SK-N-SH treated with all-trans-retinoic acid at 6 μM for 48 hours (cell line): ENCODE data around the gene JSRP1.

ENCODE experiments used
- ATAC-seq: fragments of 200-7000 bp; cut with Tn5 transposase; 3 replicates; pipeline ENCODE4 v1.9.1; 2020; ENCODE audit warnings: mild to moderate bottlenecking, moderate library complexity
- BACH2 ChIP-seq: fragments of 250-450 bp; sonication (Bioruptor Pico); IDR thresholded peaks from 2 replicates; pipeline ENCODE4 v1.9.0; 2021; ENCODE audit warnings: mild to moderate bottlenecking, borderline replicate concordance
- CREB5 ChIP-seq: fragments of 250-450 bp; sonication (Bioruptor Pico); IDR thresholded peaks from 2 replicates; pipeline ENCODE4 v1.5.1; 2020; ENCODE audit warnings: low read depth, mild to moderate bottlenecking, moderate library complexity
- CSDC2 ChIP-seq: fragments of 250-450 bp; sonication (Bioruptor Pico); IDR thresholded peaks from 2 replicates; pipeline ENCODE4 v1.5.0; 2020; ENCODE audit warnings: mild to moderate bottlenecking, moderate library complexity
- ESRRG ChIP-seq: fragments of 250-450 bp; sonication (Bioruptor Pico); IDR thresholded peaks from 2 replicates; pipeline ENCODE4 v1.6.1; 2021; ENCODE audit warnings: mild to moderate bottlenecking
- GLIS3 ChIP-seq: fragments of 250-450 bp; sonication (Bioruptor Pico); IDR thresholded peaks from 2 replicates; pipeline ENCODE4 v1.5.0; 2020; ENCODE audit warnings: mild to moderate bottlenecking, moderate library complexity
- ISL1 ChIP-seq: fragments of 250-450 bp; sonication (Bioruptor Pico); IDR thresholded peaks from 2 replicates; pipeline ENCODE4 v2.1.2; 2022; ENCODE audit warnings: mild to moderate bottlenecking, moderate library complexity
- OSR1 ChIP-seq: fragments of 250-450 bp; sonication (Bioruptor Pico); IDR thresholded peaks from 2 replicates; pipeline ENCODE4 v1.8.0; 2022; ENCODE audit warnings: moderate library complexity, mild to moderate bottlenecking, inconsistent platforms
- POU6F1 ChIP-seq: fragments of 250-450 bp; sonication (Bioruptor Pico); IDR thresholded peaks from 2 replicates; pipeline ENCODE4 v1.8.0; 2021; ENCODE audit warnings: low read depth, mild to moderate bottlenecking, moderate library complexity, borderline replicate concordance
- PPARA ChIP-seq: fragments of 250-450 bp; sonication (Bioruptor Pico); IDR thresholded peaks from 2 replicates; pipeline ENCODE4 v1.5.0; 2020; ENCODE audit warnings: mild to moderate bottlenecking, borderline replicate concordance
- RARB ChIP-seq: fragments of 250-450 bp; sonication (Bioruptor Pico); IDR thresholded peaks from 2 replicates; pipeline ENCODE4 v1.8.0; 2021; ENCODE audit warnings: mild to moderate bottlenecking, moderate library complexity
- SNAI2 ChIP-seq: fragments of 250-450 bp; sonication (Bioruptor Pico); IDR thresholded peaks from 2 replicates; pipeline ENCODE4 v1.5.0; 2020; ENCODE audit warnings: mild to moderate bottlenecking, moderate library complexity
- TCF4 ChIP-seq: fragments of 250-450 bp; sonication (Bioruptor Pico); IDR thresholded peaks from 2 replicates; pipeline ENCODE4 v1.8.0; 2021; ENCODE audit warnings: mild to moderate bottlenecking, moderate library complexity, borderline replicate concordance
- TOX ChIP-seq: fragments of 250-450 bp; sonication (Bioruptor Pico); IDR thresholded peaks from 2 replicates; pipeline ENCODE4 v1.8.0; 2021; ENCODE audit warnings: mild to moderate bottlenecking, moderate library complexity, borderline replicate concordance
- ZC3H10 ChIP-seq: fragments of 250-450 bp; sonication (Bioruptor Pico); IDR thresholded peaks from 2 replicates; pipeline ENCODE4 v1.5.1; 2021; ENCODE audit warnings: mild to moderate bottlenecking, moderate library complexity
- ZFP3 ChIP-seq: fragments of 250-450 bp; sonication (Bioruptor Pico); IDR thresholded peaks from 2 replicates; pipeline ENCODE4 v1.5.0; 2020; ENCODE audit warnings: mild to moderate bottlenecking, moderate library complexity
- ZFP30 ChIP-seq: fragments of 450-650 bp; formaldehyde crosslinking; IDR thresholded peaks from 2 replicates; pipeline ENCODE4 v1.5.0; 2022; ENCODE audit warnings: mild to moderate bottlenecking, moderate library complexity
- ZNF565 ChIP-seq: fragments of 450-650 bp; formaldehyde crosslinking; conservative IDR thresholded peaks from 2 replicates; pipeline ENCODE4 v1.5.0; 2020; ENCODE audit warnings: low read depth, mild to moderate bottlenecking, moderate library complexity
- ZNF70 ChIP-seq: fragments of 450-650 bp; formaldehyde crosslinking; IDR thresholded peaks from 2 replicates; pipeline ENCODE4 v1.5.0; 2020; ENCODE audit warnings: mild to moderate bottlenecking, moderate library complexity
- ZNF8 ChIP-seq: fragments of 450-650 bp; formaldehyde crosslinking; IDR thresholded peaks from 2 replicates; pipeline ENCODE4 v1.5.0; 2020; ENCODE audit warnings: mild to moderate bottlenecking, moderate library complexity
- TF ChIP-seq, protein P1 (sequence below): fragments of 250-450 bp; sonication (Bioruptor Pico); IDR thresholded peaks from 2 replicates; pipeline ENCODE4 v1.5.0; 2020; ENCODE audit warnings: mild to moderate bottlenecking, moderate library complexity
- TF ChIP-seq, protein P2 (sequence below): fragments of 250-450 bp; sonication (Bioruptor Pico); IDR thresholded peaks from 2 replicates; pipeline ENCODE4 v1.8.0; 2020; ENCODE audit warnings: mild to moderate bottlenecking, moderate library complexity, borderline replicate concordance

JSRP1 gene

DNA sequence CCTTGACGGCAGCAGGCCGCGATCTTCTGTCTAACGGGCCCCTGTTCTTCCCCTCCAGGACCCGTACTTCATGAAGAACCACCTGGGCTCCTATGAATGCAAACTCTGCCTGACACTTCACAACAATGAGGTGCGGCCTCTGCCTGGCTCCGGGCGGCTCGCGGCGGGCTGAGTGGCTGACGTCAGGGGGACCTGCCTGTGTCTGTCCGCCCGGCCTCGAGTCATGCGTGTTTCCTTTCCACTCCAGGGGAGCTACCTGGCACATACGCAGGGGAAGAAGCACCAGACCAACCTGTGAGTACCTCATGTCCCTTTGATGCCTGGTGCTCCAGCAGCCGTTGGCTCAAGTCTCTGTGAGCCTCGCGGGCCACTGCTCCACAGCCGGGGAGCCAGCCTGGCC lies 11.7 kb downstream of the JSRP1 start:
- TF ChIP-seq RARB (CRISPR knock-in tag) (no peak), TOX (CRISPR knock-in tag) (no peak), ZC3H10 (CRISPR knock-in tag) (no peak), ISL1 (CRISPR knock-in tag) (no peak), CSDC2 (no peak), ESRRG (CRISPR knock-in tag) (no peak), ZNF8 (CRISPR knock-in tag) (no peak), GLIS3 (no peak), POU6F1 (CRISPR knock-in tag) (no peak), SNAI2 (no peak), CREB5 (CRISPR knock-in tag) (no peak), BACH2 (CRISPR knock-in tag) (no peak), ZNF70 (CRISPR knock-in tag) (no peak)
- TF ChIP-seq, protein P1, sequence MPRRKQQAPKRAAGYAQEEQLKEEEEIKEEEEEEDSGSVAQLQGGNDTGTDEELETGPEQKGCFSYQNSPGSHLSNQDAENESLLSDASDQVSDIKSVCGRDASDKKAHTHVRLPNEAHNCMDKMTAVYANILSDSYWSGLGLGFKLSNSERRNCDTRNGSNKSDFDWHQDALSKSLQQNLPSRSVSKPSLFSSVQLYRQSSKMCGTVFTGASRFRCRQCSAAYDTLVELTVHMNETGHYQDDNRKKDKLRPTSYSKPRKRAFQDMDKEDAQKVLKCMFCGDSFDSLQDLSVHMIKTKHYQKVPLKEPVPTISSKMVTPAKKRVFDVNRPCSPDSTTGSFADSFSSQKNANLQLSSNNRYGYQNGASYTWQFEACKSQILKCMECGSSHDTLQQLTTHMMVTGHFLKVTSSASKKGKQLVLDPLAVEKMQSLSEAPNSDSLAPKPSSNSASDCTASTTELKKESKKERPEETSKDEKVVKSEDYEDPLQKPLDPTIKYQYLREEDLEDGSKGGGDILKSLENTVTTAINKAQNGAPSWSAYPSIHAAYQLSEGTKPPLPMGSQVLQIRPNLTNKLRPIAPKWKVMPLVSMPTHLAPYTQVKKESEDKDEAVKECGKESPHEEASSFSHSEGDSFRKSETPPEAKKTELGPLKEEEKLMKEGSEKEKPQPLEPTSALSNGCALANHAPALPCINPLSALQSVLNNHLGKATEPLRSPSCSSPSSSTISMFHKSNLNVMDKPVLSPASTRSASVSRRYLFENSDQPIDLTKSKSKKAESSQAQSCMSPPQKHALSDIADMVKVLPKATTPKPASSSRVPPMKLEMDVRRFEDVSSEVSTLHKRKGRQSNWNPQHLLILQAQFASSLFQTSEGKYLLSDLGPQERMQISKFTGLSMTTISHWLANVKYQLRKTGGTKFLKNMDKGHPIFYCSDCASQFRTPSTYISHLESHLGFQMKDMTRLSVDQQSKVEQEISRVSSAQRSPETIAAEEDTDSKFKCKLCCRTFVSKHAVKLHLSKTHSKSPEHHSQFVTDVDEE (CRISPR knock-in tag) = no peak
- no peak for ATAC-seq

GRCh38 chr19:2244125-2244411 lies 12.1 kb downstream of the JSRP1 start:
- TF ChIP-seq ZFP3 (CRISPR knock-in tag) (no peak), ZC3H10 (CRISPR knock-in tag) (no peak), CSDC2 (no peak), OSR1 (CRISPR knock-in tag) (no peak), ZNF8 (CRISPR knock-in tag) (no peak), GLIS3 (no peak), ZNF565 (CRISPR knock-in tag) (no peak)
- TF ChIP-seq, protein P2, sequence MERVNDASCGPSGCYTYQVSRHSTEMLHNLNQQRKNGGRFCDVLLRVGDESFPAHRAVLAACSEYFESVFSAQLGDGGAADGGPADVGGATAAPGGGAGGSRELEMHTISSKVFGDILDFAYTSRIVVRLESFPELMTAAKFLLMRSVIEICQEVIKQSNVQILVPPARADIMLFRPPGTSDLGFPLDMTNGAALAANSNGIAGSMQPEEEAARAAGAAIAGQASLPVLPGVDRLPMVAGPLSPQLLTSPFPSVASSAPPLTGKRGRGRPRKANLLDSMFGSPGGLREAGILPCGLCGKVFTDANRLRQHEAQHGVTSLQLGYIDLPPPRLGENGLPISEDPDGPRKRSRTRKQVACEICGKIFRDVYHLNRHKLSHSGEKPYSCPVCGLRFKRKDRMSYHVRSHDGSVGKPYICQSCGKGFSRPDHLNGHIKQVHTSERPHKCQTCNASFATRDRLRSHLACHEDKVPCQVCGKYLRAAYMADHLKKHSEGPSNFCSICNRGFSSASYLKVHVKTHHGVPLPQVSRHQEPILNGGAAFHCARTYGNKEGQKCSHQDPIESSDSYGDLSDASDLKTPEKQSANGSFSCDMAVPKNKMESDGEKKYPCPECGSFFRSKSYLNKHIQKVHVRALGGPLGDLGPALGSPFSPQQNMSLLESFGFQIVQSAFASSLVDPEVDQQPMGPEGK (CRISPR knock-in tag) = no peak
- no peak for ATAC-seq

GRCh38 chr19:2243274-2244124 lies 12.7 kb downstream of the JSRP1 start:
- peak; percentile 5; the same call in 1 of the 3 replicates for ATAC-seq
- TF ChIP-seq PPARA (CRISPR knock-in tag) = no peak
- peak; percentile 91; the same call in 1 of the 2 replicates for TF ChIP-seq TCF4 (CRISPR knock-in tag)
- no peak for TF ChIP-seq ZFP30 (CRISPR knock-in tag)
- TF ChIP-seq ZNF70 (CRISPR knock-in tag) = 0 out of 2 replicates have a peak, but pooled peaks have one; percentile 10
- no peak for TF ChIP-seq RARB (CRISPR knock-in tag)
- no peak for TF ChIP-seq OSR1 (CRISPR knock-in tag)
- TF ChIP-seq, protein P1 (CRISPR knock-in tag) = peak; percentile 71; the same call in 1 of the 2 replicates
- TF ChIP-seq, all 23 proteins: peak for 3
